BJ (cell line): ENCODE data around the gene PRX. TPM values are rescaled to one million over a fixed set of nuclear protein-coding genes. Genes with fewer than 3 reads are reported as not detected.

ENCODE experiments used
- CTCF ChIA-PET: fragments of 350-600 bp; formaldehyde crosslinking; extraction: SDS; loops from one replicate; lab custom pipeline; 2021; ENCODE audit warnings: antibody characterized with exemption, inconsistent platforms; lab: Yijun Ruan, JAX
- POLR2A ChIA-PET: fragments of 300-600 bp; sonication (Branson Sonifier 250); formaldehyde crosslinking; extraction: SDS; loops from one replicate; lab custom pipeline; 2021; ENCODE audit warnings: antibody characterized with exemption; lab: Charles Lee
- DNase-seq: peaks from one replicate; pipeline ENCODE4 v3.0.0-alpha.2; 2011; ENCODE audit warnings: low read depth
- H3K27me3 ChIP-seq: 2 replicates; pipeline ENCODE4 v1.6.0; 2011; ENCODE audit warnings: low read length; ENCODE audit not compliant: control insufficient read depth, insufficient read depth
- H3K36me3 ChIP-seq: 2 replicates; pipeline ENCODE4 v1.5.1; 2011; ENCODE audit warnings: low read length; ENCODE audit not compliant: control insufficient read depth, insufficient read depth
- H3K4me3 ChIP-seq: 2 replicates; pipeline ENCODE4 v1.5.1; 2011; ENCODE audit warnings: low read depth, mild to moderate bottlenecking, control low read depth, low read length
- polyA plus RNA-seq: library from polyadenylated mRNA; depleted of rRNA; stranded (reverse); fragments of >200 nt; gene quantifications from 2 replicates; pipeline ENCODE4 v1.2.3, GENCODE V29; 2011; rRNA removed
- small RNA-seq: library from RNA; depleted of rRNA; stranded (forward); fragments of <200 nt; gene quantifications from one replicate; pipeline ENCODE3, GENCODE V24; 2012; ENCODE audit warnings: low replicate concordance, low read depth; ENCODE audit not compliant: insufficient read length
- TF ChIP-seq, protein P1 (sequence below): IDR thresholded peaks from 2 replicates; pipeline ENCODE4 v1.5.1; 2011; ENCODE audit warnings: low read depth, mild to moderate bottlenecking, control low read depth, inconsistent platforms, low read length, moderate library complexity; ENCODE audit not compliant: insufficient read depth

PRX gene
- polyA plus RNA-seq, 1 experiment, result 2.4 TPM

DNA sequence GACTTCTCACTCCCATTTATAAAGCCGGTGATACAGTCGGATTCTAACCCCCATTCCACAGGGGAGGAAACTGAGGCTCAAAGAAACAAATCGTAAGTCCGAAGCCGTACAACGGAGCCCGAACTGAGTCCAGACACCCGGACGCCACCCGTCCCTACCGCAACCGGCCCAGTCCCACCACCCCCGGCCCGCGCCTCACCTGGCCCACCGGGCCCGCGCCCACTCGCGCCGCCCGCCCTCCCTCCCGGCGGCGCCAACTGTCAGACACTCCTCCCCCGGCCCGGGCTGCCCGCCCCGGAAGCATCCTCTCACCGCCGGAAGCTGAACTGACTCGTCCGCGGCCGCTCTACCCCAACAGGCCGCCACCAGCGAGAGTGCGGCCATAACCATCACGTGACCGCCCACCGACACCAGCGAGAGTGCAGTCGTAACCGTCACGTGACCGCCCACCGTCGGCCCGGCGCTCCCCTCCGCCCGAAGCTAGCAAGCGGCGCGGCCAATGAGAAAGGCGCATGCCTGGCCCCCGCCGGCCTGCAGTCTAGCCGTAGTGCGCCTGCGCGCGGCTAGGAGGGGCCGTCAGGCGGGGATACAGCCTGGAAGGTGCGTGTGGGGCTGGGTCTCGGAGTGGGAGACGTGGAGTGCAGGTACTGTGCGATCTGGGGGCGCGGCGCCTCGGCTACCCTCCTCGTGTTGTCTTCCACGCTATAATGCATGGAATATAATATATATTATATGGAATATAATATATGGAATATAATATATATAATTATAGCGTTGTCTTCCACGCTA, 64.9 kb downstream of the PRX start, which contains the start of the genes C19orf47 and PLD3:
Gene C19orf47, minus strand, starts transcription at position 273 of the 789 bp plus-strand sequence. CDS start 6,540 bp downstream, outside the sequence.
Gene PLD3, plus strand, starts transcription at position 571 of the 789 bp plus-strand sequence. CDS start 17,789 bp downstream, outside the sequence.
- no peaks in the 10 kb centered on the region for H3K27me3 ChIP-seq
- TF ChIP-seq, protein P1, sequence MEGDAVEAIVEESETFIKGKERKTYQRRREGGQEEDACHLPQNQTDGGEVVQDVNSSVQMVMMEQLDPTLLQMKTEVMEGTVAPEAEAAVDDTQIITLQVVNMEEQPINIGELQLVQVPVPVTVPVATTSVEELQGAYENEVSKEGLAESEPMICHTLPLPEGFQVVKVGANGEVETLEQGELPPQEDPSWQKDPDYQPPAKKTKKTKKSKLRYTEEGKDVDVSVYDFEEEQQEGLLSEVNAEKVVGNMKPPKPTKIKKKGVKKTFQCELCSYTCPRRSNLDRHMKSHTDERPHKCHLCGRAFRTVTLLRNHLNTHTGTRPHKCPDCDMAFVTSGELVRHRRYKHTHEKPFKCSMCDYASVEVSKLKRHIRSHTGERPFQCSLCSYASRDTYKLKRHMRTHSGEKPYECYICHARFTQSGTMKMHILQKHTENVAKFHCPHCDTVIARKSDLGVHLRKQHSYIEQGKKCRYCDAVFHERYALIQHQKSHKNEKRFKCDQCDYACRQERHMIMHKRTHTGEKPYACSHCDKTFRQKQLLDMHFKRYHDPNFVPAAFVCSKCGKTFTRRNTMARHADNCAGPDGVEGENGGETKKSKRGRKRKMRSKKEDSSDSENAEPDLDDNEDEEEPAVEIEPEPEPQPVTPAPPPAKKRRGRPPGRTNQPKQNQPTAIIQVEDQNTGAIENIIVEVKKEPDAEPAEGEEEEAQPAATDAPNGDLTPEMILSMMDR, result no peak
- peak within 1 kb of the TSS; percentile 76 for H3K4me3 ChIP-seq
- ChIA-PET POLR2A (interaction anchor here (0.7 to 1.2 kb wide), 2 partner anchors 78 to 256 kb away, joined by 3 to 4 read pairs; partner anchors contain the start of gene SERTAD1), CTCF (interaction anchor here (0.8 to 1.3 kb wide), 5 partner anchors 13 to 287 kb away, joined by 3 to 8 read pairs (median 4); no protein-coding TSS in a partner anchor)
- DNase-seq, result peak; percentile 94
- H3K36me3 ChIP-seq, result no peaks in the 10 kb centered on the region

DNA sequence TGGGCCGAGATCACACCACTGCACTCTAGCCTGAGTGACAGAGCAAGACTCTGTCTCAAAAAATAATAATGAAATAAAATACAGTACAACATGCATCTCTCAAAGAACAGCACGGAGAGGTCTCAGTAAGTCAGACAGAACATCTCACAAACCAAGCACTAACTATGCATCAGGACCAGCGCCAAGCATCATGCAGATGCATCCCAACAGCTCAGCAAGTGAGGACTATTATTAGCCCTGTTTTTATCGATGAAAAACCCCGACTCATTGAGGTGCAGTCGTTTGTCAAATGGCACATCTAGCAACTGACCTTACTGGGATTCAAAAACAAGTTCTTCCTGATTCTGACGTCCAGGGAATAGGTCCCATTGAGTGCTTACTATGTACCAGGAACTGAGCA, 68.8 kb downstream of the PRX start:
- CTCF ChIA-PET, result no interaction called here
- TF ChIP-seq, protein P1, result no peak

More for the DNA sequence above, 68.8 kb downstream of the PRX start:
- POLR2A ChIA-PET, result no interaction called here
- Histone ChIP-seq H3K4me3 (no peak overlapping the region), H3K27me3 (no peaks in the 10 kb centered on the region), H3K36me3 (no peaks in the 10 kb centered on the region)
- no peak for DNase-seq

Small RNA genes lying within 50 kb of the gene (small RNA-seq; reads per million reads assigned to genes)
- not detected for gene MIR6796
- not detected for gene RF00017

Other genes with a start within 250 kb of the PRX start
- 3.6 and 3.7 TPM in 2 replicates for gene MAP3K10, start 222.0 kb downstream of the PRX start, polyA plus RNA-seq
- not detected in 2 replicates for gene TTC9B, start 195.0 kb downstream of the PRX start, polyA plus RNA-seq
- gene CCNP, start 186.7 kb downstream of the PRX start, polyA plus RNA-seq, result 0.06 and 0.17 TPM in 2 replicates
- 113 and 162 TPM in 2 replicates for gene AKT2, start 128.0 kb downstream of the PRX start, polyA plus RNA-seq
- gene C19orf47, start 65.0 kb downstream of the PRX start, polyA plus RNA-seq, result 14.7 and 25.2 TPM in 2 replicates
- 320 and 571 TPM in 2 replicates for gene PLD3, start 64.7 kb downstream of the PRX start, polyA plus RNA-seq
- 0.10 and 0.21 TPM in 2 replicates for gene HIPK4, start 23.2 kb downstream of the PRX start, polyA plus RNA-seq
- 14.5 and 21.9 TPM in 2 replicates for gene SERTAD1, start 12.6 kb upstream of the PRX start, polyA plus RNA-seq
- gene SERTAD3, start 31.0 kb upstream of the PRX start, polyA plus RNA-seq, result 20.1 and 22.3 TPM in 2 replicates
- gene BLVRB, start 52.4 kb upstream of the PRX start, polyA plus RNA-seq, result 41.5 and 71.4 TPM in 2 replicates
- 0.29 and 0.93 TPM in 2 replicates for gene SPTBN4, start 53.6 kb upstream of the PRX start, polyA plus RNA-seq
- gene SHKBP1, start 163.5 kb upstream of the PRX start, polyA plus RNA-seq, result 35.5 and 59.0 TPM in 2 replicates
- 8.9 and 14.5 TPM in 2 replicates for gene LTBP4, start 188.0 kb upstream of the PRX start, polyA plus RNA-seq